Adrenal gland (tissue), 12 donors: ENCODE data around the gene ALAD. TPM values are rescaled to one million over a fixed set of nuclear protein-coding genes. Genes with fewer than 3 reads are reported as not detected.
A peak's percentile ranks its signal among the peaks of the same experiment; 100 is the strongest.

Source experiments
- DNase-seq, 7 donors: peaks; one replicate each; pipeline ENCODE4 v3.0.0-alpha.2; 2019 to 2020
- H3K27ac ChIP-seq, 5 donors: fragments of 200-600 bp; sonication (generic) in 4 of 5; 1 replicate in 3 of 5; 2 replicates in 2 of 5; pipeline versions ENCODE4 v1.5.1 to v1.8.0; 2016 to 2020; ENCODE audit warnings: mild to moderate bottlenecking in 1 of 5
- H3K27me3 ChIP-seq: fragments of 200-600 bp; 2 replicates; pipeline ENCODE4 v1.8.0; 2021
- H3K36me3 ChIP-seq, 2 donors: fragments of 200-600 bp; replicated peaks in 1 of 2; 1 replicate in 1 of 2; 2 replicates in 1 of 2; pipeline versions ENCODE4 v1.5.1 to v1.8.0; 2018 to 2022
- H3K4me1 ChIP-seq, 2 donors: fragments of 200-600 bp; replicated peaks in 1 of 2; 1 replicate in 1 of 2; 2 replicates in 1 of 2; pipeline versions ENCODE4 v1.5.1 to v1.8.0; 2018 to 2021
- H3K4me3 ChIP-seq, 4 donors: fragments of 200-600 bp; sonication (generic) in 3 of 4; one replicate each; pipeline ENCODE4 v1.5.1; 2016 to 2018
- H3K9me3 ChIP-seq, 3 donors: fragments of 200-600 bp; sonication (generic) in 1 of 3; replicated peaks in 1 of 3; 1 replicate in 2 of 3; 2 replicates in 1 of 3; pipeline versions ENCODE4 v1.5.1 to v1.8.0; 2016 to 2021
- CTCF ChIP-seq, 6 experiments: fragments of 450-650 bp in 4 of 6; fragments of 200-600 bp in 2 of 6; sonication (generic) in 1 of 6; IDR thresholded peaks; 1 replicate in 5 of 6; 2 replicates in 1 of 6; pipeline versions ENCODE4 v1.5.1 to v1.8.0; 2016 to 2021; ENCODE audit warnings: antibody characterized with exemption in 6 of 6, mild to moderate bottlenecking in 2 of 6, moderate library complexity in 1 of 6
- POLR2A ChIP-seq, 2 donors: fragments of 450-650 bp; IDR thresholded peaks; one replicate each; pipeline ENCODE4 v1.6.1; 2017; ENCODE audit warnings: antibody characterized with exemption in 2 of 2, mild to moderate bottlenecking in 2 of 2, moderate library complexity in 1 of 2
- WGBS, 4 donors: extraction: QIAGEN DNeasy Blood & Tissue Kit in 2 of 4; methylation state at CpG; one replicate each; pipeline versions ENCODE4 v1.1.5 to v1.1.7; 2013 to 2017; 5-methylcytosine and 5-hydroxymethylcytosine counted together
- intact Hi-C, 2 donors: fragments of 100-400 bp; cut with DNase I; formaldehyde crosslinking; loops; one replicate each; pipeline versions ENCODE4 v1.14.1 to v1.15.0; 2022 to 2023
- polyA plus RNA-seq, 3 donors: library from polyadenylated mRNA; stranded (reverse); fragments of 200-250 nt in 2 of 3; fragments of 350-450 nt in 1 of 3; fragmentation: Illumina TruSeq in 1 of 3; extraction: RNeasy Lipid Tissue Mini Kit (QIAGEN cat#74804) in 1 of 3; gene quantifications; one replicate each; pipeline ENCODE4 v1.2.3, GENCODE V29; 2013 to 2014
- total RNA-seq, 9 donors: library from RNA; depleted of rRNA in 4 of 9; stranded (reverse); fragments of >200 nt in 4 of 9; fragments of 120-200 nt in 1 of 9; fragmentation: NEBNext Ultra II Directional in 1 of 9; extraction: Animal tissue kit (Norgen Biotek cat#: 25700) in 1 of 9; gene quantifications; one replicate each; pipeline versions ENCODE4 v1.1.0 to v1.2.4, GENCODE V29; 2013 to 2023
- donor health status: healthy with polysubstance abuse.
- donor health status: Bipolar disorder and iron deficiency.
- donor health status: DM: yes; HTN: yes; CAD: no.
- donor health status: DM: no; HTN: no; CAD: no.
- donor health status: DM: no; HTN: no; CAD: no.
- donor health status: DM: yes; HTN: yes; CAD: no.

Gene ALAD
- total and polyA plus RNA-seq, 12 donors = 49.2 to 348 (median 242) TPM

- Histone ChIP-seq H3K4me3 (no peak overlapping the region), H3K9me3 (no peaks in the 10 kb centered on the region), H3K4me1 (no peaks in the 10 kb centered on the region), H3K36me3 (no peaks in the 10 kb centered on the region), H3K27me3 (no peaks in the 10 kb centered on the region), H3K27ac (no peak overlapping the region)
- peak in 1 of 7 donors; percentile 25 for DNase-seq
- whole genome bisulfite sequencing, 4 donors = 79 to 88% (median 85%) methylated on average over 7 of the region's 7 CpGs
- intact Hi-C loops = no loop called here
- TF ChIP-seq CTCF (IDR thresholded peaks at IDR 0.05) (no peak), POLR2A (IDR thresholded peaks at IDR 0.05) (no peak)
These were observed 44.3 kb downstream of the ALAD start for GRCh38 chr9:113356686-113357292.

- 86 to 91% (median 90%) methylated on average over 4 of the region's 4 CpGs for WGBS, 4 donors
- Histone ChIP-seq H3K27ac (no peak overlapping the region), H3K9me3 (no peaks in the 10 kb centered on the region), H3K27me3 (no peaks in the 10 kb centered on the region), H3K36me3 (no peaks in the 10 kb centered on the region), H3K4me1 (peaks cover 0 to 3% of the 10 kb centered on the region in 2 donors), H3K4me3 (no peak overlapping the region)
- TF ChIP-seq CTCF (IDR thresholded peaks at IDR 0.05) = no peak
- TF ChIP-seq POLR2A (IDR thresholded peaks at IDR 0.05) = no peak
- DNase-seq = no peak
- intact Hi-C loops = no loop called here
These were observed 46.0 kb downstream of the ALAD start for GRCh38 chr9:113355040-113355596.

- DNase-seq = peak in 1 of 7 donors; percentile 11
- Histone ChIP-seq H3K27me3 (no peaks in the 10 kb centered on the region), H3K27ac (no peak overlapping the region), H3K9me3 (no peaks in the 10 kb centered on the region), H3K4me1 (peaks cover 0 to 7% of the 10 kb centered on the region in 2 donors), H3K36me3 (no peaks in the 10 kb centered on the region), H3K4me3 (no peak overlapping the region)
- WGBS, 4 donors = 79 to 90% (median 87%) methylated on average over 1 of the region's 1 CpG
- TF ChIP-seq POLR2A (IDR thresholded peaks at IDR 0.05) (no peak), CTCF (IDR thresholded peaks at IDR 0.05) (no peak)
- intact Hi-C loops = no loop called here
These were observed 48.7 kb downstream of the ALAD start for GRCh38 chr9:113352411-113352810.

GRCh38 chr9:113352006-113352405 is 49.1 kb downstream of the ALAD start:
- no peaks in the 10 kb centered on the region for H3K27me3 ChIP-seq
- H3K4me3 ChIP-seq = no peak overlapping the region
- no peak for TF ChIP-seq POLR2A (IDR thresholded peaks at IDR 0.05)
- no peak for TF ChIP-seq CTCF (IDR thresholded peaks at IDR 0.05)
- H3K36me3 ChIP-seq = no peaks in the 10 kb centered on the region
- H3K4me1 ChIP-seq = peaks cover 0 to 7% of the 10 kb centered on the region in 2 donors
- 83 to 87% (median 85%) methylated on average over 6 of the region's 6 CpGs for WGBS, 4 donors
- peak in 1 of 7 donors; percentile 15 for DNase-seq
- intact Hi-C loops = no loop called here
- H3K27ac ChIP-seq = no peak overlapping the region
- no peaks in the 10 kb centered on the region for H3K9me3 ChIP-seq
